Lung (tissue), 12 donors: ENCODE results near the gene MRPS30. TPM values are rescaled to one million over a fixed set of nuclear protein-coding genes. Genes with fewer than 3 reads are reported as not detected.

Experiments
- ATAC-seq: fragments of 200-7000 bp; cut with Tn5 transposase; one replicate; pipeline ENCODE4 v1.9.1; 2020; ENCODE audit warnings: moderate number of reproducible peaks; ENCODE audit not compliant: insufficient read depth, low FRiP score
- DNase-seq, 3 donors: peaks; one replicate each; pipeline ENCODE4 v3.0.0-alpha.2; 2013 to 2017
- H3K27ac ChIP-seq, 2 donors: one replicate each; pipeline ENCODE4 v1.5.1; 2013; ENCODE audit warnings: mild to moderate bottlenecking in 2 of 2, moderate library complexity in 2 of 2, control low read depth in 1 of 2, inconsistent platforms in 1 of 2, low read depth in 1 of 2, low read length in 1 of 2
- H3K27me3 ChIP-seq, 3 donors: one replicate each; pipeline ENCODE4 v1.5.1; 2013; ENCODE audit warnings: low read length in 2 of 3; ENCODE audit not compliant: control insufficient read depth in 3 of 3, insufficient read depth in 3 of 3
- H3K36me3 ChIP-seq, 4 donors: one replicate each; pipeline ENCODE4 v1.5.1; 2013; ENCODE audit warnings: low read length in 4 of 4, mild to moderate bottlenecking in 1 of 4, moderate library complexity in 1 of 4; ENCODE audit not compliant: control insufficient read depth in 4 of 4, insufficient read depth in 4 of 4
- H3K4me1 ChIP-seq, 5 donors: one replicate each; pipeline ENCODE4 v1.5.1; 2013; ENCODE audit warnings: low read length in 5 of 5, mild to moderate bottlenecking in 2 of 5, moderate library complexity in 1 of 5; ENCODE audit not compliant: control insufficient read depth in 5 of 5, insufficient read depth in 5 of 5
- H3K4me3 ChIP-seq: one replicate; pipeline ENCODE4 v1.5.1; 2013; ENCODE audit warnings: mild to moderate bottlenecking, control low read depth, moderate library complexity
- H3K9ac ChIP-seq, 2 donors: one replicate each; pipeline ENCODE4 v1.5.1; 2013; ENCODE audit warnings: low read length in 2 of 2, control low read depth in 1 of 2; ENCODE audit not compliant: insufficient read depth in 1 of 2
- H3K9me3 ChIP-seq, 4 donors: one replicate each; pipeline ENCODE4 v1.5.1; 2013; ENCODE audit warnings: low read length in 3 of 4, mild to moderate bottlenecking in 1 of 4, moderate library complexity in 1 of 4; ENCODE audit not compliant: control insufficient read depth in 4 of 4, insufficient read depth in 3 of 4
- CTCF ChIP-seq: IDR thresholded peaks from 2 replicates; pipeline ENCODE4 v1.5.1; 2012; ENCODE audit warnings: mild to moderate bottlenecking; ENCODE audit errors: control extremely low read depth, extremely low read depth
- WGBS, 2 donors: extraction: QIAGEN DNeasy Blood & Tissue Kit; methylation state at CpG; one replicate each; pipeline ENCODE4 v1.1.7; 2013; 5-methylcytosine and 5-hydroxymethylcytosine counted together
- polyA plus RNA-seq, 2 donors: library from polyadenylated mRNA; stranded (reverse); fragments of 200-250 nt; gene quantifications; one replicate each; pipeline ENCODE4 v1.2.1, GENCODE V29; 2013
- total RNA-seq, 2 donors: library from RNA; depleted of rRNA in 1 of 2; stranded (reverse); fragments of >200 nt in 1 of 2; gene quantifications; one replicate each; pipeline ENCODE4 v1.2.1, GENCODE V29; 2014 to 2021
- donor health status: control.
- donor health status: control.
- donor health status: Bipolar disorder and iron deficiency.
- donor health status: healthy.
- donor health status: DM: yes; HTN: yes; CAD: no.

The MRPS30 gene
- total and polyA plus RNA-seq, 4 donors: 20.3 to 92.9 (median 26.7) TPM

DNA sequence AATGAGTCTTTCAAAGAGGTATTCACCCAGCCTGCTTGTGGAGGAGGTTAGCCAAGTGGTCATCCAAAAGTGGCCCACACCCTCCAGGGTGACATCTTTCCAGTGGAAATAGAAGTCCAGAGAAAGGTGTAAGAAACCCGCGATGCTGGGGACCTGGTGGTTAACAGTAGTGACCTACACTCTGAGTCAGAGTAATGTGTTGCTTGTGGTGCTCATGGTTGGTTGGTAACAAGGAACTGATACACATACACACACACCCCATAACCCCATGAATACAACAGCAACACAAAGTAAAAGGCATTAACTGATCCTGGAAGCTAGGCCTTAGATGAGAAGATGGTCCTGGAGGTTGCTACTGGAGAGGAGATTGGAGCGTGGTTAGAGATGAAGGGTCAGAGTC is 26.9 kb downstream of the MRPS30 start:
- H3K9me3 ChIP-seq: peaks cover 0 to 6% (median 0%) of the 10 kb centered on the region in 4 donors
- H3K36me3 ChIP-seq: peaks cover 0 to 3% (median 0%) of the 10 kb centered on the region in 4 donors
- H3K4me3 ChIP-seq: no peak overlapping the region
- ATAC-seq (no peak), DNase-seq (no peak)
- H3K27ac ChIP-seq: no peak overlapping the region
- no peak for TF ChIP-seq CTCF
- WGBS, 2 donors: 95 to 97% methylated on average over 3 of the region's 3 CpGs
- H3K9ac ChIP-seq: no peak overlapping the region
- H3K27me3 ChIP-seq: no peaks in the 10 kb centered on the region
- no peaks in the 10 kb centered on the region for H3K4me1 ChIP-seq

GRCh38 chr5:44839018-44839681 is 30.4 kb downstream of the MRPS30 start:
- Histone ChIP-seq H3K9me3 (peaks cover 0 to 6% (median 0%) of the 10 kb centered on the region in 4 donors), H3K27ac (no peak overlapping the region), H3K4me3 (no peak overlapping the region), H3K4me1 (no peaks in the 10 kb centered on the region), H3K36me3 (peaks cover 0 to 3% (median 0%) of the 10 kb centered on the region in 4 donors), H3K9ac (no peak overlapping the region), H3K27me3 (no peaks in the 10 kb centered on the region)
- TF ChIP-seq CTCF: no peak
- no peak for ATAC-seq
- DNase-seq: no peak
- WGBS, 2 donors: 83 to 95% methylated on average over 1 of the region's 1 CpG

GRCh38 chr5:44842496-44843282 is 33.9 kb downstream of the MRPS30 start:
- H3K27me3 ChIP-seq: no peaks in the 10 kb centered on the region
- DNase-seq (no peak), ATAC-seq (no peak)
- H3K27ac ChIP-seq: no peak overlapping the region
- TF ChIP-seq CTCF: no peak
- no peak overlapping the region for H3K4me3 ChIP-seq
- H3K36me3 ChIP-seq: no peaks in the 10 kb centered on the region
- no peak overlapping the region for H3K9ac ChIP-seq
- 89 to 91% methylated on average over 2 of the region's 2 CpGs for WGBS, 2 donors
- H3K9me3 ChIP-seq: peaks cover 0 to 6% (median 0%) of the 10 kb centered on the region in 4 donors
- no peaks in the 10 kb centered on the region for H3K4me1 ChIP-seq
